ENCODE data around the gene S100PBP.

S100PBP gene

DNA sequence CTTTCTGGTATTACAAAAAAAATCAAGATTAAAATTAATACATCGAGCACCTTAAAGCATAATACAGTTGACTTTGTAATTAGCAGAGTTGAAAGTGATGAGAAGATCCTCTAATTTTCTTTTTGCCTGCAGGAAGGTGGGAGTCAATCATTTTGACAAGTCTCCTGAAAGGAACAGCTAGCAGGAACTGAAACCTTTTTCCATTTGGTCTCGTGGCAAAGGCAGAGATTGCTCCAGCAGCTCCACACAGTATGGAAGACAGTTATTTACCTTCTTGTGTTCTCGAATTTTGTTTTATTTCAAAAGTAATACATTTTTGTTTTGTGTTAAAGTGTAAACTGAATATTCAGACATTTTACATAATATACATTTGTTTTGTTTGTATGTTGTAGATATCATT is 7.7 kb downstream of the S100PBP start:
- no peak overlapping the region for H3K4me3 ChIP-seq (ENCODE audit: severe bottlenecking)
- no peaks in the 10 kb centered on the region for H3K27me3 ChIP-seq (ENCODE audit: insufficient read depth, poor library complexity, severe bottlenecking)
- no peak overlapping the region for H3K27ac ChIP-seq (ENCODE audit: poor library complexity, severe bottlenecking)
- no peaks in the 10 kb centered on the region for H3K9me3 ChIP-seq (ENCODE audit: severe bottlenecking)
- H3K36me3 ChIP-seq (ENCODE audit: low read depth): peaks cover 62% of the 10 kb centered on the region
- TF ChIP-seq, protein P1, sequence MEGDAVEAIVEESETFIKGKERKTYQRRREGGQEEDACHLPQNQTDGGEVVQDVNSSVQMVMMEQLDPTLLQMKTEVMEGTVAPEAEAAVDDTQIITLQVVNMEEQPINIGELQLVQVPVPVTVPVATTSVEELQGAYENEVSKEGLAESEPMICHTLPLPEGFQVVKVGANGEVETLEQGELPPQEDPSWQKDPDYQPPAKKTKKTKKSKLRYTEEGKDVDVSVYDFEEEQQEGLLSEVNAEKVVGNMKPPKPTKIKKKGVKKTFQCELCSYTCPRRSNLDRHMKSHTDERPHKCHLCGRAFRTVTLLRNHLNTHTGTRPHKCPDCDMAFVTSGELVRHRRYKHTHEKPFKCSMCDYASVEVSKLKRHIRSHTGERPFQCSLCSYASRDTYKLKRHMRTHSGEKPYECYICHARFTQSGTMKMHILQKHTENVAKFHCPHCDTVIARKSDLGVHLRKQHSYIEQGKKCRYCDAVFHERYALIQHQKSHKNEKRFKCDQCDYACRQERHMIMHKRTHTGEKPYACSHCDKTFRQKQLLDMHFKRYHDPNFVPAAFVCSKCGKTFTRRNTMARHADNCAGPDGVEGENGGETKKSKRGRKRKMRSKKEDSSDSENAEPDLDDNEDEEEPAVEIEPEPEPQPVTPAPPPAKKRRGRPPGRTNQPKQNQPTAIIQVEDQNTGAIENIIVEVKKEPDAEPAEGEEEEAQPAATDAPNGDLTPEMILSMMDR (IDR thresholded peaks at IDR 0.05; ENCODE audit: poor library complexity, severe bottlenecking): no peak
- DNase-seq (ENCODE audit: low spot score) (no peak), ATAC-seq (ENCODE audit: low read depth) (no peak)
- no peaks in the 10 kb centered on the region for H3K4me1 ChIP-seq (ENCODE audit: insufficient read depth, poor library complexity, severe bottlenecking)

DNA sequence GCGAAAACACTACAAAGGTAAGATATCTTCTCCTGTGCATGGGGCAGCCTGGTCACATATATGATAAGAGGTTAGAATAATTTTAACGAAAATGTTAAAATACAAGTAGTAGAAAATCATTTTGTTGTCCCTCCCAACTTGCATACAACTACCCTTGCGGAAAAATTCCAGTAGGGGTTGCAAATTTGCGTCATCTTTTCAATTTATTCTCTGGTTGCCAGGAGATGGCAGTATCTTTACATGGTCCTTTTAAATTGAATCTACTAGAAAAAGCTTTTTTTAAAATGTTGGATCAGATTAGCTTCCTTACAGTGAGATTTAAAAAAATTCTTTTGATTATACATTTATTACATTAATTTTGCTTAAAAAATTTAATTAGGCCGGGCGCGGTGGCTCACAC is 10.9 kb downstream of the S100PBP start:
- ATAC-seq (ENCODE audit: low read depth) (no peak), DNase-seq (ENCODE audit: low spot score) (no peak)
- no peaks in the 10 kb centered on the region for H3K27me3 ChIP-seq (ENCODE audit: insufficient read depth, poor library complexity, severe bottlenecking)
- no peaks in the 10 kb centered on the region for H3K4me1 ChIP-seq (ENCODE audit: insufficient read depth, poor library complexity, severe bottlenecking)
- H3K4me3 ChIP-seq (ENCODE audit: severe bottlenecking): no peak overlapping the region
- peaks cover 77% of the 10 kb centered on the region for H3K36me3 ChIP-seq (ENCODE audit: low read depth)
- TF ChIP-seq, protein P1 (IDR thresholded peaks at IDR 0.05; ENCODE audit: poor library complexity, severe bottlenecking): peak; percentile 10
- H3K27ac ChIP-seq (ENCODE audit: poor library complexity, severe bottlenecking): no peak overlapping the region
- H3K9me3 ChIP-seq (ENCODE audit: severe bottlenecking): no peaks in the 10 kb centered on the region

DNA sequence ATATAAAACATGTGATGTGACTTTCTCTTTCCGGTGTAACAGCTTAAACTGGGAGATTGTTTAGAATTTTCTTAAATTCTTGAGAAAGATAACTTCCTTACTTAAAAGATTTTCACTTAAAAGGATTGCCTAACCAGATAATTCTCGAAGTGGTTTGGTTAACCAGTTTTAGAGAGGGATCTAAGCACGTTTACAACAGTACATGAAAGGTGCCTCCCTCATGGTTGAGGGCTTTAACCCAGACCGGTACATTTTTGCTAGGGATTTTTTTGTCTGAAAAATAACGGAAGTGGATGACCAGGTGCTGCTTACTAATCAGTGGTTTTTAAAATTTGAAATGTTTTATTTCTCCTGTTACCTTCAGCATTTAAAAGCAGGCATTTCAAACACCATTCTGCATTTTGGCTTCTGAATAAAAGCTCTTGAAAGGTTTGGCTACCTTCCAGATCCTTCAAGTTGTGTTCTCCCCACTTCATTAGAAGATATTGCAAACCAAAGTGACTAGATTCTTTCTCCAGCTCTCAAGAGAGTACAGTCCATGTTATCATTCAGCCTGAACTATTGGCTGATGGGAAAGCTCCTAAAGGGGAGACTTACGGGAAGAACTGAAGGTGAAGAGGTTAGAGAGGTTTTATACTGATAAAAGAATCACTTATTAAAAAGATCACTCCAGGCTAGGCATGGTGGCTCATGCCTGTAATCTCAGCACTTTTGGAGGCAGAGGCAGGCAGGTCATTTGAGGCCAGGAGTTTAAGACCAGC is 12.8 kb downstream of the S100PBP start:
- H3K27ac ChIP-seq (ENCODE audit: poor library complexity, severe bottlenecking): no peak overlapping the region
- peaks cover 92% of the 10 kb centered on the region for H3K36me3 ChIP-seq (ENCODE audit: low read depth)
- DNase-seq (ENCODE audit: low spot score) (no peak), ATAC-seq (ENCODE audit: low read depth) (no peak)
- TF ChIP-seq, protein P1 (IDR thresholded peaks at IDR 0.05; ENCODE audit: poor library complexity, severe bottlenecking): no peak
- no peaks in the 10 kb centered on the region for H3K27me3 ChIP-seq (ENCODE audit: insufficient read depth, poor library complexity, severe bottlenecking)
- H3K9me3 ChIP-seq (ENCODE audit: severe bottlenecking): no peaks in the 10 kb centered on the region
- no peak overlapping the region for H3K4me3 ChIP-seq (ENCODE audit: severe bottlenecking)
- no peaks in the 10 kb centered on the region for H3K4me1 ChIP-seq (ENCODE audit: insufficient read depth, poor library complexity, severe bottlenecking)

DNA sequence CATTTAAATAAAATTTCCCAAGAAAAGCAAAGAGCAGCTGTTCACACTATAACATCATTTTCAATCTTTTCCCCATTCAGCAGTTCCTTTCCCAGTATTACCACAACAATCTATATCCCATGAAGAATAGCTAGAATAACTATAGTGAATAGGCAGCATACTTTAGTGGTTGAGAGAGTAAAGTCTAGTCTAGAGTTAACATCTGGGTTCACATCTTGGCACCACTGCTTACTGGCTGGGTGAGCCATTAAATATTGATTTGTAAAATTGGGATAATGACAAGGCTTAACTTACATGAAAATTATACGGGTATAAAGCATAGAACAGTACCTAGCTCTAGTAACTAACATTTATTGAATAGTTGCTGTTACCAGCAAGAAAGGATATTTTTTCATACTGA is 14.4 kb downstream of the S100PBP start:
- Histone ChIP-seq H3K4me1 (ENCODE audit: insufficient read depth, poor library complexity, severe bottlenecking) (no peaks in the 10 kb centered on the region), H3K9me3 (ENCODE audit: severe bottlenecking) (no peaks in the 10 kb centered on the region), H3K4me3 (ENCODE audit: severe bottlenecking) (no peak overlapping the region), H3K27me3 (ENCODE audit: insufficient read depth, poor library complexity, severe bottlenecking) (no peaks in the 10 kb centered on the region), H3K27ac (ENCODE audit: poor library complexity, severe bottlenecking) (no peak overlapping the region), H3K36me3 (ENCODE audit: low read depth) (peaks cover 87% of the 10 kb centered on the region)
- DNase-seq (ENCODE audit: low spot score) (no peak), ATAC-seq (ENCODE audit: low read depth) (no peak)
- TF ChIP-seq, protein P1 (IDR thresholded peaks at IDR 0.05; ENCODE audit: poor library complexity, severe bottlenecking): no peak

DNA sequence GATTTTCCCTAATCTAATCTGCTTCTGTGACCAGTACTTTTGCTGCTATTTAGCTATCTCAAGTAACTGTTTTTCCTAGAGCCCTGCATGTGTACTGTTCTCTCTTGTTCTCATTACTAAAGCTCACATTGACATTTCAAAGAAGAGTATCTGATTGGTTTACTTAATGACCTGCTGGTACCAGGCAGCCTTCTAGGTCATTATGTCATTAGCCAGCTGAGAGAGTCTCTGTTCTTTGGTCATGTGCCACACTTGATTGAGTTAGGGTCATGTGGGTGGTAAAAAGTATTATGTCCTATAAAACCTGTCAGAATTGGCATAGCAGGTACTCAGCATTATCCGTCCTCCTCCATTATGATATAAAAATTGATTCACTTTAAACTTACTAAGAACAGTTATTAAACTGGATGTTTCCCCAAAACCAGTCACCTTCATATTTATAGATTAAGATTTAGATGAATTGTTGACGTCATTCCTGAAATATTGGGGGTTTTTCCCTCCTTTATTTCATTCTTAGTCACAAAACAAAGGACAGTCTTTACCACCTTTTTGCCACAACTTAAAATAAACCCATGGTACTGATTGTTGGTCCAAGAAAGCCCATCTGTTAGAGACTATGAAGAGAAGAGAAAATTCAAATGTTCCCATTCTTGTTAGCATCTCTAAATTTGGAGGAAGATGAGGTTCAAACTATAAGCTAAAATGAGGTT is 31.1 kb downstream of the S100PBP start:
- DNase-seq (ENCODE audit: low spot score): no peak
- H3K4me1 ChIP-seq (ENCODE audit: insufficient read depth, poor library complexity, severe bottlenecking): no peaks in the 10 kb centered on the region
- TF ChIP-seq, protein P1 (IDR thresholded peaks at IDR 0.05; ENCODE audit: poor library complexity, severe bottlenecking): no peak
- no peak overlapping the region for H3K27ac ChIP-seq (ENCODE audit: poor library complexity, severe bottlenecking)
- H3K4me3 ChIP-seq (ENCODE audit: severe bottlenecking): no peak overlapping the region
- no peak for ATAC-seq (ENCODE audit: low read depth)
- H3K9me3 ChIP-seq (ENCODE audit: severe bottlenecking): peaks cover 5% of the 10 kb centered on the region
- H3K27me3 ChIP-seq (ENCODE audit: insufficient read depth, poor library complexity, severe bottlenecking): no peaks in the 10 kb centered on the region
- peaks cover 77% of the 10 kb centered on the region for H3K36me3 ChIP-seq (ENCODE audit: low read depth)
